Heart left ventricle (tissue), 16 donors: ENCODE results near the gene TACO1. TPM values are rescaled to one million over a fixed set of nuclear protein-coding genes. Genes with fewer than 3 reads are reported as not detected.

Experiments
- ATAC-seq, 4 donors: fragments of 200-7000 bp; cut with Tn5 transposase; one replicate each; pipeline ENCODE4 v1.9.1; 2020 to 2022; ENCODE audit warnings: moderate library complexity in 4 of 4, mild to moderate bottlenecking in 3 of 4, moderate number of reproducible peaks in 1 of 4
- DNase-seq, 5 donors: peaks; one replicate each; pipeline ENCODE4 v3.0.0-alpha.2; 2020
- H3K27ac ChIP-seq, 12 donors: fragments of 200-600 bp; sonication (generic) in 4 of 12; one replicate each; pipeline versions ENCODE4 v1.5.0 to v1.8.0; 2016 to 2022; ENCODE audit warnings: mild to moderate bottlenecking in 2 of 12
- H3K27me3 ChIP-seq, 9 donors: fragments of 200-600 bp; sonication (generic) in 2 of 9; one replicate each; pipeline versions ENCODE4 v1.5.1 to v1.8.0; 2016 to 2022; ENCODE audit warnings: mild to moderate bottlenecking in 3 of 9
- H3K36me3 ChIP-seq, 9 donors: fragments of 200-600 bp; sonication (generic) in 2 of 9; one replicate each; pipeline versions ENCODE4 v1.5.0 to v1.8.0; 2018 to 2022; ENCODE audit warnings: mild to moderate bottlenecking in 2 of 9
- H3K4me1 ChIP-seq, 12 donors: fragments of 200-600 bp; sonication (generic) in 4 of 12; one replicate each; pipeline versions ENCODE4 v1.5.0 to v1.8.0; 2016 to 2022; ENCODE audit warnings: mild to moderate bottlenecking in 3 of 12
- H3K4me3 ChIP-seq, 12 donors: fragments of 200-600 bp; sonication (generic) in 4 of 12; one replicate each; pipeline versions ENCODE4 v1.5.0 to v1.8.0; 2017 to 2022; ENCODE audit warnings: mild to moderate bottlenecking in 9 of 12, moderate library complexity in 4 of 12
- H3K9me3 ChIP-seq, 12 donors: fragments of 200-600 bp; sonication (generic) in 4 of 12; one replicate each; pipeline versions ENCODE4 v1.5.0 to v1.8.0; 2016 to 2022; ENCODE audit warnings: mild to moderate bottlenecking in 1 of 12
- CTCF ChIP-seq, 12 donors: fragments of 200-600 bp; sonication (generic) in 4 of 12; IDR thresholded peaks; one replicate each; pipeline versions ENCODE4 v1.5.0 to v1.8.0; 2018 to 2022; ENCODE audit warnings: antibody characterized with exemption in 12 of 12, mild to moderate bottlenecking in 5 of 12
- POLR2A ChIP-seq, 2 donors: fragments of 450-650 bp; IDR thresholded peaks; one replicate each; pipeline ENCODE4 v1.6.1; 2017; ENCODE audit warnings: antibody characterized with exemption in 2 of 2, mild to moderate bottlenecking in 2 of 2, moderate library complexity in 2 of 2
- whole genome bisulfite sequencing, 4 donors: extraction: QIAGEN DNeasy Blood & Tissue Kit in 2 of 4; methylation state at CpG; one replicate each; pipeline versions ENCODE4 v1.1.5 to v1.1.7; 2013 to 2018; 5-methylcytosine and 5-hydroxymethylcytosine counted together
- intact Hi-C, 10 donors: fragments of 100-400 bp; cut with DNase I; formaldehyde crosslinking; loops; one replicate each; pipeline versions ENCODE4 v1.11.1 to v1.14.2; 2022
- polyA plus RNA-seq, 2 donors: library from polyadenylated mRNA; stranded (reverse); fragments of 200-250 nt; gene quantifications; one replicate each; pipeline ENCODE4 v1.2.3, GENCODE V29; 2013
- total RNA-seq, 9 donors: library from RNA; depleted of rRNA in 2 of 9; stranded (reverse); fragments of >200 nt in 2 of 9; fragmentation: NEBNext Ultra II Directional in 3 of 9; extraction: Animal tissue kit (Norgen Biotek cat#: 25700) in 3 of 9; gene quantifications; one replicate each; pipeline versions ENCODE4 v1.1.0 to v1.2.4, GENCODE V29; 2016 to 2023
- donor health status: ischemic (EF 13 %, LVEDD 7.1; RV severe dilation, severe dysfunction).
- donor health status: healthy with polysubstance abuse.
- donor health status: DM: no; HTN: yes; CAD: no.
- donor health status: DM: no; HTN: no; CAD: no.
- donor health status: ischemic (EF 25% LVEDD 6.9; RV normal size, moderate dysfunction).
- donor health status: ischemic (EF 25% LVEDD 5.7; RV mildly dilated, moderate dysfunction).
- donor health status: healthy.
- donor health status: DM: yes; HTN: yes; CAD: no.
- donor health status: ischemic (EF 35%, LVEDD 5.7; RV mildly dilated, moderate dysfunction).
- donor health status: nonischemic (EF 11% LVEDD 7.7; RV severe dilation, severe dysfunction).
- donor health status: DM: yes; HTN: yes; CAD: no.
- donor health status: PGD.
- donor health status: ischemic (EF 29% LVEDD 5.4; RV normal size, mild dysfunction).
- donor health status: nonischemic (EF 23%, LVEDD 6.1; RV moderate dilation, normal function).

TACO1 gene
- total and polyA plus RNA-seq, 11 donors, result 23.0 to 54.9 (median 44.7) TPM

- Histone ChIP-seq H3K4me1 (peaks cover 0 to 97% (median 17%) of the 10 kb centered on the region in 12 donors), H3K36me3 (peaks cover 0 to 76% (median 52%) of the 10 kb centered on the region in 9 donors), H3K4me3 (no peak overlapping the region), H3K9me3 (no peaks in the 10 kb centered on the region), H3K27me3 (no peaks in the 10 kb centered on the region), H3K27ac (peak overlapping the region in 5 of 12 donors; percentile 20 to 83 (median 44))
- no peak for ATAC-seq
- no peak for DNase-seq
- TF ChIP-seq CTCF (IDR thresholded peaks at IDR 0.05) (no peak), POLR2A (IDR thresholded peaks at IDR 0.05) (no peak)
- WGBS, 4 donors, result 92 to 96% (median 95%) methylated on average over 7 of the region's 7 CpGs
- intact Hi-C loops, result no loop called here
Measured at GRCh38 chr17:63644846-63645245, 44.2 kb downstream of the TACO1 start.

GRCh38 chr17:63645775-63646487 lies 45.2 kb downstream of the TACO1 start:
- peak; percentile 38 to 68 (median 64) for ATAC-seq
- 53 to 77% (median 68%) methylated on average over 5 of the region's 5 CpGs for WGBS, 4 donors
- H3K27me3 ChIP-seq, result no peaks in the 10 kb centered on the region
- TF ChIP-seq POLR2A (IDR thresholded peaks at IDR 0.05) (no peak), CTCF (IDR thresholded peaks at IDR 0.05) (no peak)
- DNase-seq, result peak in 2 of 5 donors; percentile 27 to 34
- intact Hi-C loops, result no loop called here
- H3K4me3 ChIP-seq, result no peak overlapping the region
- H3K9me3 ChIP-seq, result no peaks in the 10 kb centered on the region
- peak overlapping the region in 7 of 12 donors; percentile 20 to 83 (median 55) for H3K27ac ChIP-seq
- H3K4me1 ChIP-seq, result peaks cover 0 to 96% (median 17%) of the 10 kb centered on the region in 12 donors
- H3K36me3 ChIP-seq, result peaks cover 0 to 79% (median 55%) of the 10 kb centered on the region in 9 donors

DNA sequence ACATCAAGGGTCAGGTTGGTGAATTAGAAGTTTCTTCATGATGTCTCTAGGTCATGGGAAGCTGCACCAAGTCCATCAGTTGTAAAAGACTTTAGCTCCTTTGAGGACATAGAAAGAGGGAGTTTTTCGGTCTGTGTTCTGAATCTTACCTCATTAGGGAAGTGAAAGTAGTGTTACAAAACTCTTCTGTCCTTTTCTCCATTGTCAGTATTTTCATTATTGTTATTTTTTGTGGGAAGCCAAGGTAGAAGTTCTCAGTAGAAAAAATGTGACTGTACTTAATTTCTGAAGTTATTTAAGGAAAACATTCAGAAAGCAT lies 45.8 kb downstream of the TACO1 start:
- Histone ChIP-seq H3K4me1 (peaks cover 0 to 94% (median 15%) of the 10 kb centered on the region in 12 donors), H3K27me3 (no peaks in the 10 kb centered on the region), H3K9me3 (no peaks in the 10 kb centered on the region), H3K4me3 (no peak overlapping the region), H3K36me3 (peaks cover 0 to 84% (median 60%) of the 10 kb centered on the region in 9 donors), H3K27ac (peak overlapping the region in 6 of 12 donors; percentile 8 to 83 (median 50))
- ATAC-seq (no peak), DNase-seq (no peak)
- TF ChIP-seq CTCF (IDR thresholded peaks at IDR 0.05) (no peak), POLR2A (IDR thresholded peaks at IDR 0.05) (no peak)
- intact Hi-C loops, result no loop called here
- 86 to 96% (median 91%) methylated on average over 1 of the region's 1 CpG for WGBS, 4 donors

DNA sequence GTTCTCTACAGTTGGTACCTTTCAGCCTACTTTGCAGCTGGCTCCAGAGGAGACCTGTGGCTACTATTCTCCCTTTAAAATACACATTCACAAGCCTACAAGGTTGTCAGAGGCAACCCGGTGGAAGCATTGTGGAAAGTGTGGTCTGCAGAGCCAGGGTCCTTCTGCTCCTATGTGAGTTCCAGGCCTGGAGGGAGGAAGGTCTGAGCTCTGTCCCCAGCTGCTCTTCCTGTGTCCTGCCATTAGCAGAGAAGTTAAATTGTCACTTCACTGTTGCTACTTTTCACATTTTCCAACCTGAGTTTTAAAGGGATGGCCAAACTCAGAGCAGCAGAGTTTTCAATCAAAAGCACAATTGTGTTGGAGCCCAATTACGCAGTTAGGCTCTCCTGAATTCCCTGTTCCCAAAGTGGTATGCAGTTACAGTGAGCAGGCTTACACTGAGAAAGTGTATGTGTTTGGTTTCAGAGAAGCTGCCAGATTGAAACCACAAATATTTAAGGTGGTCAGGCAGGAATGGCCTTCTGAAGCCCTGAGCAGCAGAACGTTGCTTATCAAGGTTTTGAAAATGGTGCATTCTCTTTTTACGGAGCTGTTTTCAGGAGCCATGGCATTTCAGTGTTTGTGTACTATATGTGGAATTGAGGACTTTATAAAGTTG lies 46.5 kb downstream of the TACO1 start:
- ATAC-seq (no peak), DNase-seq (no peak)
- peak overlapping the region in 3 of 12 donors; percentile 8 to 83 (median 14) for H3K27ac ChIP-seq
- 76 to 90% (median 82%) methylated on average over 4 of the region's 4 CpGs for whole genome bisulfite sequencing, 4 donors
- TF ChIP-seq POLR2A (IDR thresholded peaks at IDR 0.05) (no peak), CTCF (IDR thresholded peaks at IDR 0.05) (no peak)
- H3K4me1 ChIP-seq, result peaks cover 0 to 94% (median 13%) of the 10 kb centered on the region in 12 donors
- peaks cover 0 to 91% (median 67%) of the 10 kb centered on the region in 9 donors for H3K36me3 ChIP-seq
- intact Hi-C loops, result no loop called here
- no peaks in the 10 kb centered on the region for H3K9me3 ChIP-seq
- no peak overlapping the region for H3K4me3 ChIP-seq
- H3K27me3 ChIP-seq, result no peaks in the 10 kb centered on the region
